GM12878 (cell line): ENCODE results near the gene ERVK3-1. TPM values are rescaled to one million over a fixed set of nuclear protein-coding genes. Genes with fewer than 3 reads are reported as not detected.

Experiments
- ATAC-seq: fragments of 200-7000 bp; cut with Tn5 transposase; 3 replicates; pipeline ENCODE4 v1.9.1; 2020; ENCODE audit warnings: mild to moderate bottlenecking, moderate library complexity
- BruUV-seq: library from RNA; stranded (reverse); fragments of 400-500 nt; replicated peaks from 2 replicates; lab custom pipeline; 2021; lab: Mats Ljungman, UMichigan
- CTCF ChIA-PET: fragments of 300-600 bp; sonication (Branson Sonifier 250); formaldehyde crosslinking; extraction: SDS; loops from one replicate; lab custom pipeline; 2021; ENCODE audit warnings: inconsistent platforms; lab: Yijun Ruan, JAX
- POLR2A ChIA-PET: fragments of 350-600 bp; formaldehyde crosslinking; extraction: SDS; loops from one replicate; lab custom pipeline; 2021; ENCODE audit warnings: inconsistent platforms; lab: Charles Lee
- RAD21 ChIA-PET: fragments of 300-600 bp; sonication (Branson Sonifier 250); formaldehyde crosslinking; loops from one replicate; lab custom pipeline; 2023; ENCODE audit warnings: antibody characterized with exemption; ENCODE audit not compliant: unreplicated experiment; lab: Charles Lee
- SMC1A ChIA-PET: fragments of 300-600 bp; sonication (Branson Sonifier 250); formaldehyde crosslinking; loops from one replicate; lab custom pipeline; 2023; ENCODE audit not compliant: unreplicated experiment, uncharacterized antibody; lab: Charles Lee
- DNase-seq: peaks from one replicate; pipeline ENCODE4 v3.0.0-alpha.2; 2011; ENCODE audit warnings: low read depth, low spot score
- FAIRE-seq: peaks from 3 replicates; lab custom pipeline; 2011; peaks lifted over from hg19 to GRCh38; lab: Jason Lieb, UNC
- H2AFZ ChIP-seq: 2 replicates; pipeline ENCODE4 v1.6.0; 2011; ENCODE audit warnings: low read depth, low read length, control low read depth; ENCODE audit not compliant: control insufficient read depth
- H3K27ac ChIP-seq: 2 replicates; pipeline ENCODE4 v1.5.1; 2011; ENCODE audit warnings: control low read depth; ENCODE audit not compliant: control insufficient read depth, insufficient read depth
- H3K27me3 ChIP-seq, 2 experiments: replicated peaks in 1 of 2; 2 replicates each; pipeline versions ENCODE4 v1.6.0 to v1.6.1; 2011; ENCODE audit warnings: low read length in 1 of 2; ENCODE audit not compliant: control insufficient read depth in 2 of 2, insufficient read depth in 2 of 2
- H3K36me3 ChIP-seq, 2 experiments: 2 replicates each; pipeline ENCODE4 v1.5.1; 2011; ENCODE audit warnings: low read length in 1 of 2; ENCODE audit not compliant: control insufficient read depth in 2 of 2, insufficient read depth in 2 of 2
- H3K4me1 ChIP-seq: 2 replicates; pipeline ENCODE4 v1.6.1; 2011; ENCODE audit warnings: mild to moderate bottlenecking, low read length, moderate library complexity, mixed read lengths; ENCODE audit not compliant: control insufficient read depth, insufficient read depth
- H3K4me2 ChIP-seq: 2 replicates; pipeline ENCODE4 v1.6.0; 2011; ENCODE audit warnings: control low read depth; ENCODE audit not compliant: control insufficient read depth, insufficient read depth
- H3K4me3 ChIP-seq: fragments of 200-600 bp; sonication (generic); 2 replicates; pipeline ENCODE4 v1.5.1; 2016
- H3K79me2 ChIP-seq: 2 replicates; pipeline ENCODE4 v1.6.0; 2011; ENCODE audit warnings: low read length; ENCODE audit not compliant: control insufficient read depth, insufficient read depth
- H3K9ac ChIP-seq: 2 replicates; pipeline ENCODE4 v1.8.0; 2011; ENCODE audit warnings: low read length, control low read depth, mixed read lengths; ENCODE audit not compliant: control insufficient read depth, insufficient read depth
- H3K9me3 ChIP-seq: replicated peaks from 3 replicates; pipeline ENCODE4 v1.5.1; 2011; ENCODE audit warnings: mild to moderate bottlenecking, low read length; ENCODE audit not compliant: control insufficient read depth, insufficient read depth
- H4K20me1 ChIP-seq: 2 replicates; pipeline ENCODE4 v1.6.0; 2011; ENCODE audit not compliant: control insufficient read depth, insufficient read depth
- CBFB ChIP-seq: IDR thresholded peaks from 2 replicates; pipeline ENCODE4 v1.6.1; 2016; ENCODE audit warnings: antibody characterized with exemption, low read depth
- FOS ChIP-seq: IDR thresholded peaks from 3 replicates; pipeline ENCODE4 v1.6.1; 2011; ENCODE audit warnings: borderline replicate concordance; ENCODE audit not compliant: insufficient read length; ENCODE audit errors: extremely low read depth
- MYC ChIP-seq: IDR thresholded peaks from 2 replicates; pipeline ENCODE4 v1.6.1; 2011; ENCODE audit warnings: mild to moderate bottlenecking, low read length, moderate library complexity, inconsistent platforms; ENCODE audit not compliant: insufficient read depth, insufficient replicate concordance, insufficient read length, severe bottlenecking
- POLR2A ChIP-seq: IDR thresholded peaks from 2 replicates; pipeline ENCODE4 v1.6.1; 2011; ENCODE audit warnings: low read depth, mild to moderate bottlenecking, low read length
- WGBS: methylation state at CpG from one replicate; pipeline ENCODE4 v1.1.6; 2016; ENCODE audit warnings: low lambda C conversion rate; ENCODE audit not compliant: insufficient replicate concordance, insufficient coverage; ENCODE audit errors: missing lambda C conversion rate; 5-methylcytosine and 5-hydroxymethylcytosine counted together
- in situ Hi-C: fragments of 300-500 bp; cut with MboI; formaldehyde crosslinking; loops from 9 replicates; pipeline ENCODE4 v1.14.3; 2018; ENCODE audit warnings: mixed read lengths
- intact Hi-C: fragments of 100-400 bp; cut with micrococcal nuclease; formaldehyde crosslinking; loops from one replicate; pipeline ENCODE4 v1.14.2; 2022; ENCODE audit not compliant: unreplicated experiment
- polyA plus RNA-seq, 11 experiments: library from polyadenylated mRNA; depleted of rRNA in 4 of 11; unstranded in 6 of 11; stranded (reverse) in 5 of 11; fragments of >200 nt; fragmentation: Nextera tagmentation in 4 of 11; fragmentation: Illumina TruSeq in 1 of 11; extraction: Ambion mirVana in 4 of 11; extraction: Trizol in 1 of 11; gene quantifications; 1 replicate in 1 of 11; 2 replicates in 10 of 11; pipeline versions ENCODE4 v1.2.1 to v1.2.3, GENCODE V29; 2011 to 2016; ENCODE audit warnings: inconsistent platforms in 2 of 11, missing spikeins in 2 of 11, low read depth in 1 of 11
- total RNA-seq, 4 experiments: library from RNA; depleted of rRNA in 3 of 4; stranded (reverse); fragments of >200 nt in 3 of 4; fragmentation: Illumina TruSeq in 1 of 4; extraction: Trizol in 1 of 4; gene quantifications; 2 replicates each; pipeline versions ENCODE4 v1.2.1 to v1.2.3, GENCODE V29; 2013 to 2021
- TF ChIP-seq, protein P1 (sequence below), 3 experiments: IDR thresholded peaks in 2 of 3; conservative IDR thresholded peaks in 1 of 3; 2 replicates each; pipeline ENCODE4 v1.5.1; 2011; ENCODE audit warnings: low read depth in 3 of 3, low read length in 3 of 3, mild to moderate bottlenecking in 3 of 3, control low read depth in 2 of 3, moderate library complexity in 2 of 3, inconsistent platforms in 1 of 3, mixed read lengths in 1 of 3; ENCODE audit not compliant: control insufficient read depth in 2 of 3, insufficient read depth in 1 of 3; ENCODE audit errors: extremely low read depth in 1 of 3

Gene ERVK3-1
- total and polyA plus RNA-seq, 10 of the 15 experiments (the other 5 are each of a cell fraction or from before 2014, with no cell fraction given), result 59.3 to 172 (median 95.8) TPM

DNA sequence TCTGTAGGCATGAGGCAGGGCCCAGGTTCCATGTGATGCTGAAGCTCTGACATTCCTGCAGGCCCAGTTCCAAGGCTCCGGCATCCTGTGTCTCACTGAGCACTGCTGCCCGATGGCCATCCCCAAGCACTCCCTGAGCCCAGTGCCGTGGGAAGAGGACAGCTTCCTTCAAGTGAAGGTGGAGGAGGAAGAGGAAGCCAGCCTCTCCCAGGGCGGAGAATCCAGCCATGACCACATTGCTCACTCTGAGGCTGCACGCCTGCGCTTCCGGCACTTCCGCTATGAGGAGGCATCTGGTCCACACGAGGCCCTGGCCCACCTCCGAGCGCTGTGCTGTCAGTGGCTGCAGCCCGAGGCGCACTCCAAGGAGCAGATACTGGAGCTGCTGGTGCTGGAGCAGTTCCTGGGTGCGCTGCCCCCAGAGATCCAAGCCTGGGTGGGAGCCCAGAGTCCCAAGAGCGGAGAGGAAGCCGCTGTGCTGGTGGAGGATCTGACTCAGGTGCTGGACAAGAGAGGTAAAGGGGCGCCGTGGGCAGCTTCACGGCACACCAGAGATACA is 29.6 kb downstream of the ERVK3-1 start:
- Histone ChIP-seq H2AFZ (no peak overlapping the region), H4K20me1 (no peaks in the 10 kb centered on the region), H3K4me2 (no peak overlapping the region), H3K36me3 (peaks cover 7 to 11% of the 10 kb centered on the region in 2 experiments; a peak in 3 of 4 replicates), H3K27me3 (no peaks in the 10 kb centered on the region), H3K4me1 (no peaks in the 10 kb centered on the region), H3K4me3 (no peak overlapping the region), H3K79me2 (no peaks in the 10 kb centered on the region), H3K9me3 (no peaks in the 10 kb centered on the region; the same call in 2 of the 3 replicates), H3K9ac (no peak overlapping the region), H3K27ac (no peak overlapping the region)
- ChIA-PET POLR2A (interaction anchor here (0.9 kb wide), 1 partner anchor 9 kb away, joined by 9 read pairs; no protein-coding TSS in a partner anchor), SMC1A (interaction anchor here (0.9 kb wide), 1 partner anchor 144 kb away, joined by 3 read pairs; no protein-coding TSS in a partner anchor), CTCF (no interaction called here), RAD21 (no interaction called here)
- ATAC-seq, result no peak
- FAIRE-seq, result no peak
- 88% methylated on average over 19 of the region's 19 CpGs for WGBS
- in situ Hi-C loops, result no loop called here
- no peak for DNase-seq
- BruUV-seq, result no TSS peak
- TF ChIP-seq CBFB (no peak), FOS (no peak), MYC (no peak), POLR2A (no peak)
- TF ChIP-seq, protein P1, sequence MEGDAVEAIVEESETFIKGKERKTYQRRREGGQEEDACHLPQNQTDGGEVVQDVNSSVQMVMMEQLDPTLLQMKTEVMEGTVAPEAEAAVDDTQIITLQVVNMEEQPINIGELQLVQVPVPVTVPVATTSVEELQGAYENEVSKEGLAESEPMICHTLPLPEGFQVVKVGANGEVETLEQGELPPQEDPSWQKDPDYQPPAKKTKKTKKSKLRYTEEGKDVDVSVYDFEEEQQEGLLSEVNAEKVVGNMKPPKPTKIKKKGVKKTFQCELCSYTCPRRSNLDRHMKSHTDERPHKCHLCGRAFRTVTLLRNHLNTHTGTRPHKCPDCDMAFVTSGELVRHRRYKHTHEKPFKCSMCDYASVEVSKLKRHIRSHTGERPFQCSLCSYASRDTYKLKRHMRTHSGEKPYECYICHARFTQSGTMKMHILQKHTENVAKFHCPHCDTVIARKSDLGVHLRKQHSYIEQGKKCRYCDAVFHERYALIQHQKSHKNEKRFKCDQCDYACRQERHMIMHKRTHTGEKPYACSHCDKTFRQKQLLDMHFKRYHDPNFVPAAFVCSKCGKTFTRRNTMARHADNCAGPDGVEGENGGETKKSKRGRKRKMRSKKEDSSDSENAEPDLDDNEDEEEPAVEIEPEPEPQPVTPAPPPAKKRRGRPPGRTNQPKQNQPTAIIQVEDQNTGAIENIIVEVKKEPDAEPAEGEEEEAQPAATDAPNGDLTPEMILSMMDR (IDR thresholded peaks at IDR 0.05 in 2 of 3, conservative IDR thresholded peaks at IDR 0.05 in 1 of 3; ENCODE audit: control insufficient read depth in 2 of 3, extremely low read depth in 1 of 3, insufficient read depth in 1 of 3, low read depth in 3 of 3, low read length in 3 of 3), result no peak
- intact Hi-C loops, result no loop called here
